Calu3 (cell line): ENCODE data around the gene MGAT3. TPM values are rescaled to one million over a fixed set of nuclear protein-coding genes. Genes with fewer than 3 reads are reported as not detected.

ENCODE experiments used
- BruUV-seq: library from RNA; stranded (reverse); fragments of 400-500 nt; replicated peaks from 2 replicates; lab custom pipeline; 2021; lab: Mats Ljungman, UMichigan
- CTCF ChIA-PET: fragments of 300-600 bp; sonication (Branson Sonifier 250); formaldehyde crosslinking; loops from one replicate; lab custom pipeline; 2022; ENCODE audit warnings: antibody characterized with exemption; lab: Charles Lee
- DNase-seq: peaks from one replicate; pipeline ENCODE4 v3.0.0; 2022
- H3K27ac Mint-ChIP-seq: one replicate; pipeline ENCODE4 v1.8.0; 2022; ENCODE audit warnings: mixed read lengths; ENCODE audit not compliant: unreplicated experiment
- H3K27me3 Mint-ChIP-seq: one replicate; pipeline ENCODE4 v1.8.0; 2022; ENCODE audit warnings: mixed read lengths; ENCODE audit not compliant: unreplicated experiment
- H3K36me3 Mint-ChIP-seq: one replicate; pipeline ENCODE4 v1.8.0; 2022; ENCODE audit warnings: mild to moderate bottlenecking, moderate library complexity, mixed read lengths; ENCODE audit not compliant: insufficient read depth, unreplicated experiment
- H3K4me1 Mint-ChIP-seq: one replicate; pipeline ENCODE4 v1.8.0; 2022; ENCODE audit warnings: mild to moderate bottlenecking, low read depth, mixed read lengths; ENCODE audit not compliant: unreplicated experiment
- H3K4me3 Mint-ChIP-seq: one replicate; pipeline ENCODE4 v1.8.0; 2022; ENCODE audit warnings: mild to moderate bottlenecking, low read depth, moderate library complexity, mixed read lengths; ENCODE audit not compliant: unreplicated experiment
- H3K9me3 Mint-ChIP-seq: one replicate; pipeline ENCODE4 v1.8.0; 2022; ENCODE audit warnings: low read depth, mixed read lengths; ENCODE audit not compliant: unreplicated experiment
- intact Hi-C: fragments of 100-400 bp; cut with micrococcal nuclease; formaldehyde crosslinking; loops from one replicate; pipeline ENCODE4 v1.10.0; 2022; ENCODE audit not compliant: unreplicated experiment
- total RNA-seq: library from RNA; stranded (reverse); gene quantifications from 2 replicates; pipeline ENCODE4 v1.2.3, GENCODE V29; 2022
- TF ChIP-seq, protein P1 (sequence below): fragments of 200-600 bp; IDR thresholded peaks from one replicate; pipeline ENCODE4 v1.8.0; 2022; ENCODE audit warnings: antibody characterized with exemption; ENCODE audit not compliant: unreplicated experiment

MGAT3 gene
- total RNA-seq, 1 experiment from 2014 or later: 33.0 TPM

DNA sequence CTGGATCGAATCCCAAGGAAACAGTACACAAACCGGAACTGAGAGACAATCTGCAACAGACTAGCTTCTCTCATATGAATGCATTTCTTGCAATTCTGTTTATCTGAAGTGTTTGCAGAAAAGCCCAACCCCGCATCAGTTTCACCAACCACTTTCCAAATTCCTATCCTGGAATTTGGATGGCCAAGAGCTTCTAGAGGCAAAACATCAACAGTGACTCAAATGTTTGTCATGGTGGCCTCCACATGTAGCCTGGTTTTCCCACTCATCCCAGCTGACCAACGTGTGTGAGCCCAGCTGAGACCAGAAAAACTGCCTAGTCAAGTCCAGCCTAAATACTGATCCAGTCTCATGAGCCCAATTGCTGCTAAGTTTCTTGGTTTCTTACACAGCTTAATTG lies 36.9 kb downstream of the MGAT3 start:
- H3K27me3 Mint-ChIP-seq: no peaks in the 10 kb centered on the region
- no peak for DNase-seq
- peaks cover 22% of the 10 kb centered on the region for H3K4me1 Mint-ChIP-seq
- CTCF ChIA-PET: interaction anchor here (0.6 to 0.8 kb wide), 2 partner anchors 8 to 98 kb away, joined by 3 read pairs; partner anchors contain the start of gene MIEF1
- BruUV-seq: no TSS peak
- H3K36me3 Mint-ChIP-seq: peaks cover 5% of the 10 kb centered on the region
- H3K4me3 Mint-ChIP-seq: no peak overlapping the region
- TF ChIP-seq, protein P1, sequence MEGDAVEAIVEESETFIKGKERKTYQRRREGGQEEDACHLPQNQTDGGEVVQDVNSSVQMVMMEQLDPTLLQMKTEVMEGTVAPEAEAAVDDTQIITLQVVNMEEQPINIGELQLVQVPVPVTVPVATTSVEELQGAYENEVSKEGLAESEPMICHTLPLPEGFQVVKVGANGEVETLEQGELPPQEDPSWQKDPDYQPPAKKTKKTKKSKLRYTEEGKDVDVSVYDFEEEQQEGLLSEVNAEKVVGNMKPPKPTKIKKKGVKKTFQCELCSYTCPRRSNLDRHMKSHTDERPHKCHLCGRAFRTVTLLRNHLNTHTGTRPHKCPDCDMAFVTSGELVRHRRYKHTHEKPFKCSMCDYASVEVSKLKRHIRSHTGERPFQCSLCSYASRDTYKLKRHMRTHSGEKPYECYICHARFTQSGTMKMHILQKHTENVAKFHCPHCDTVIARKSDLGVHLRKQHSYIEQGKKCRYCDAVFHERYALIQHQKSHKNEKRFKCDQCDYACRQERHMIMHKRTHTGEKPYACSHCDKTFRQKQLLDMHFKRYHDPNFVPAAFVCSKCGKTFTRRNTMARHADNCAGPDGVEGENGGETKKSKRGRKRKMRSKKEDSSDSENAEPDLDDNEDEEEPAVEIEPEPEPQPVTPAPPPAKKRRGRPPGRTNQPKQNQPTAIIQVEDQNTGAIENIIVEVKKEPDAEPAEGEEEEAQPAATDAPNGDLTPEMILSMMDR: no peak
- H3K9me3 Mint-ChIP-seq: no peaks in the 10 kb centered on the region
- no peak overlapping the region for H3K27ac Mint-ChIP-seq
- intact Hi-C loops: no loop called here

DNA sequence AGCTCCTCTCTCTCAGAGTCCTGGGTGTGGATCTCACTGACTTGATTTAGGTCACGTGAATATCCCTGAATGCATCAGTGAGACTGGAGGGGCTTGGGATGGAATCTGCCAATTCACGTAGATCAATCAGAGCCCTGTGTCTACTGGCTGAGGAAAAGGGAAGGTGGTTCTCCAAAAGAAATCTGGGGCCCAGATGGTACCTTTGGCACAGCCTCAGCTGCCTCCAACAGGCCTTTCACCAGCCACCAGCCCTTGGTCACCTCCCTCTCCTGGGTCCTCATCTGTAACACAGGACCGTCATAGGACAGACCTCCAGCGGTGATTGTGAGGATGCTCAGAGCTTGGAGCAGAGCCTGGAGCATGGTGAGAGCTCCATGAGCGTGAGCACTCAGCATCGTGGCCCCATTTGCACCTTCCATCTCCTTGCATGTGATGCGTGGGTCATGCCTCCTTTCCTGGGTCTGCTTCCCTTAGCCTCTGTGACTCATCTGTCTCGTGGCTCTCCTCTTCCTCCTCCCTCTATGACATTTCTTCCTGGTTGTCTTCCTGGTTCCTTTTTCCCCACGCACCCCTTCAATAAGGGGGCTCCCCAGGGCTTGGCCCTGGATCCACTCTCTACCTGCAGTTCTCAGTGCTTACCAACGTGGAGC lies 37.8 kb downstream of the MGAT3 start:
- DNase-seq: no peak
- Mint-ChIP-seq H3K27me3 (no peaks in the 10 kb centered on the region), H3K36me3 (peaks cover 5% of the 10 kb centered on the region), H3K4me3 (no peak overlapping the region), H3K9me3 (no peaks in the 10 kb centered on the region), H3K4me1 (peaks cover 30% of the 10 kb centered on the region), H3K27ac (no peak overlapping the region)
- BruUV-seq: no TSS peak
- TF ChIP-seq, protein P1: no peak
- intact Hi-C loops: no loop called here
- CTCF ChIA-PET: interaction anchor here (0.8 kb wide), 1 partner anchor 7 kb away, joined by 3 read pairs; the partner anchor contains the start of gene MIEF1

DNA sequence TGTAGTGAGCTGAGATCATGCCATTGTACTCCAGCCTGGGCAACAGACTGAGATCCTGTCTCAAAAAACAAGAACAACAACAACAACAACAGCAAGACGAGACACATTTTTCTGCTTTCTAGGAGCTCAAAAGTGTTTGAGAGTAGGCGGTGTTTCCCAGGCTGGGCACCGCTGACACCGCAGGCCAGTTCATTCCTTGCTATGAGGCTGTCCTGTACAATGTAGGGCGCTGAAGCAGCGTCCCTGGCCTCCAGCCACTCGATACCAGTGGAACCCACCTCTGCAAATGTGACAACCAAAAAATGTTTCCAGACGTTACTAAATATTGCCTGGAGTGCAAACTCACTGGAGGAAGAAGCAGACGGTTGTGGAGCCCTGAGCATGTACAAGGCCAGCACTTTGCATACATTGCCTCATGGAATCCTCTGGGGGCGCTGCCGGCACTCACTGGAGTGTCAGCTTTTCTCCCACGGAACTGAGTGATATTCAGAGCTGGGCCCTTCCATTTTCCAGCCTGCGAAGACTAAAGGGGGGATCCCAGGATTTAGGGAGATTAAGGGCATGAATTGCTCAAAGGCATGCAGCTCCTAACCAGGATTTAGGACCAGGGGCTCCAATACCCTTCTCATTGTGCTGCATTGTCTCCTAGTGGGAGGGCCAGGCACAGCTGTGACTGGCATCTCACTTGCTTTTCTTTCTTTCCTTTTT lies 39.5 kb downstream of the MGAT3 start:
- no peaks in the 10 kb centered on the region for H3K9me3 Mint-ChIP-seq
- no peak overlapping the region for H3K27ac Mint-ChIP-seq
- no peak overlapping the region for H3K4me3 Mint-ChIP-seq
- intact Hi-C loops: no loop called here
- CTCF ChIA-PET: interaction anchor here (0.8 to 2.2 kb wide), 6 partner anchors 14 to 97 kb away, joined by 3 to 16 read pairs (median 4); partner anchors contain the start of gene TAB1
- peaks cover 39% of the 10 kb centered on the region for H3K4me1 Mint-ChIP-seq
- peak; percentile 64 for DNase-seq
- H3K36me3 Mint-ChIP-seq: peaks cover 2% of the 10 kb centered on the region
- BruUV-seq: no TSS peak
- H3K27me3 Mint-ChIP-seq: no peaks in the 10 kb centered on the region
- TF ChIP-seq, protein P1: peak; percentile 58

DNA sequence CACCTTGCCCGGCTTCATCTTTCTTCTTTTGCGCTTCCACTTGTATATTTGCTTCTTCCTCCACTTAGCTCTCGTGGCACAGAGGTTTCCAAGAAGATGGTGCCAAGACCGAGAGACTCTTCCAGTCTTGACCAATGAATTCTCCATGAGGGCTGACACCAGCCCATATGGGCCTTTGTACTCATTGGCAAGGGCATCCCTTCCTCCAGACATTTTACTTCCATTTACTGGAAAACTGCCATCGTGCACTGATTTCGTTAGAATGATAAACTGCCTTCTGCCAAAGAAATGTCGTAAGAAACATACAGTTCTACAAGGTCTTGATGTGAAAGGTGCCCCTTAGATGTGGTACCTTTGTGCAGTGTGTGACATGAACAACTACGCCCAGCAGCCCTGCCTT lies 40.6 kb downstream of the MGAT3 start:
- Mint-ChIP-seq H3K9me3 (no peaks in the 10 kb centered on the region), H3K4me1 (peaks cover 46% of the 10 kb centered on the region), H3K27me3 (no peaks in the 10 kb centered on the region), H3K36me3 (peaks cover 13% of the 10 kb centered on the region), H3K27ac (no peak overlapping the region), H3K4me3 (no peak overlapping the region)
- TF ChIP-seq, protein P1: no peak
- no peak for DNase-seq
- no TSS peak for BruUV-seq
- intact Hi-C loops: no loop called here
- CTCF ChIA-PET: interaction anchor here (1.8 to 2.2 kb wide), 2 partner anchors 17 to 32 kb away, joined by 9 to 16 read pairs; no protein-coding TSS in a partner anchor
